RWPE1 (cell line): ENCODE data around the gene SH3RF3.

Experiments
- CTCF ChIA-PET: fragments of 350-600 bp; sonication (Branson Sonifier 250); formaldehyde crosslinking; extraction: SDS; loops from one replicate; lab custom pipeline; 2021; lab: Yijun Ruan, JAX
- POLR2A ChIA-PET: fragments of 400-600 bp; formaldehyde crosslinking; extraction: SDS; loops from one replicate; lab custom pipeline; 2020; ENCODE audit warnings: antibody characterized with exemption; ENCODE audit not compliant: low non-redundant PET; lab: Yijun Ruan, JAX
- DNase-seq: peaks from one replicate; pipeline ENCODE4 v3.0.0; 2012; ENCODE audit warnings: low spot score
- H3K27ac ChIP-seq: fragments of 450-650 bp; 2 replicates; pipeline ENCODE4 v1.5.1; 2017
- TF ChIP-seq, protein P1 (sequence below): fragments of 450-650 bp; conservative IDR thresholded peaks from 2 replicates; pipeline ENCODE4 v1.5.1; 2017; ENCODE audit warnings: low read depth, mild to moderate bottlenecking

SH3RF3 gene

GRCh38 chr2:109340381-109340780 lies 211.4 kb downstream of the SH3RF3 start:
- no peak overlapping the region for H3K27ac ChIP-seq
- TF ChIP-seq, protein P1, sequence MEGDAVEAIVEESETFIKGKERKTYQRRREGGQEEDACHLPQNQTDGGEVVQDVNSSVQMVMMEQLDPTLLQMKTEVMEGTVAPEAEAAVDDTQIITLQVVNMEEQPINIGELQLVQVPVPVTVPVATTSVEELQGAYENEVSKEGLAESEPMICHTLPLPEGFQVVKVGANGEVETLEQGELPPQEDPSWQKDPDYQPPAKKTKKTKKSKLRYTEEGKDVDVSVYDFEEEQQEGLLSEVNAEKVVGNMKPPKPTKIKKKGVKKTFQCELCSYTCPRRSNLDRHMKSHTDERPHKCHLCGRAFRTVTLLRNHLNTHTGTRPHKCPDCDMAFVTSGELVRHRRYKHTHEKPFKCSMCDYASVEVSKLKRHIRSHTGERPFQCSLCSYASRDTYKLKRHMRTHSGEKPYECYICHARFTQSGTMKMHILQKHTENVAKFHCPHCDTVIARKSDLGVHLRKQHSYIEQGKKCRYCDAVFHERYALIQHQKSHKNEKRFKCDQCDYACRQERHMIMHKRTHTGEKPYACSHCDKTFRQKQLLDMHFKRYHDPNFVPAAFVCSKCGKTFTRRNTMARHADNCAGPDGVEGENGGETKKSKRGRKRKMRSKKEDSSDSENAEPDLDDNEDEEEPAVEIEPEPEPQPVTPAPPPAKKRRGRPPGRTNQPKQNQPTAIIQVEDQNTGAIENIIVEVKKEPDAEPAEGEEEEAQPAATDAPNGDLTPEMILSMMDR, result no peak
- ChIA-PET POLR2A (no interaction called here), CTCF (interaction anchor here (0.5 kb wide), 1 partner anchor 26 kb away, joined by 6 read pairs; no protein-coding TSS in a partner anchor)
- DNase-seq, result no peak

DNA sequence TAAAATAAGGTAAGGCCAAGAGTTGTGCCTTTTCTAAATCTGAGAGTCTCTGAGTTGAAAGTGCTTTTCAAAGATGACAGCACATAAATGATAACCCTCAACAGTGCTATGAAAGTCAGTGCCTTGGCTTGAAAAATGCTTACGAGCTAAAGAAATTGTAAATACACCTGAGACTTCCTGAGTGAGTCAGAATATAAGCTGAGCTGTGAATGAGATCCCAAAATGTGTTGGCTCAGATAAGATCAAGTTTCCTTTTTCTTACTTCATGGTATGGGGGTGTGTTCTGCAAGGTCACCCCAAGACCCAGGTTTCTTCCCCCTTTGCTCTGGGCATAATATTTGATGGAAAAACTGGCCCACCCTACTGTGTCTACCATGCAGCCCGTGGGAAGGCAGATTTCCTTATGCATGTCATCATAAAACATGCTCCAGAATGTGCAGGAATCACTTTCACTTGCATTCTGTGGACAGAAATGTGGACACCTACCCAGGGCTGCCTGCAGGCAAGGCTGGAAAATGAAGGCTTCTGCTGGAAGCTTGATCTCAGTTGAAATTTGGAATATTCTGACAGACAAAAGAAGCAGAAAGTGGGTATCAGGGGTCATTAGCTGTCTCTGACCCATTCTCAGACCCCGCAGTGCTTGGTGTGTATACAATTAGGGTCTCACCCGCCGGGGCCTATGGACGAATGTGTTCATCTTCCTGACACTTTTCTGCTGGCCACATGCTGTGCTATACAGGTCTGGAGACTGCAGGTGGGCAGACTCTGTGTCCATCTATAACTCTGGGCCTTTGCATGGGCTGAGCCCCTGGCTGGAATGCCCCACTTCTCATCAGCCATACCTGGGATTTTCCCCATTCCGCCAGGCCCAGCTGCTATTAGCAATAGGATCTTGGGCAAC lies 212.6 kb downstream of the SH3RF3 start:
- peak overlapping the region; percentile 51; the same call in 1 of the 2 replicates for H3K27ac ChIP-seq
- CTCF ChIA-PET, result interaction anchor here (0.6 kb wide), 1 partner anchor 455 kb away, joined by 7 read pairs; no protein-coding TSS in a partner anchor
- TF ChIP-seq, protein P1, result no peak
- DNase-seq, result peak; percentile 26
- POLR2A ChIA-PET, result no interaction called here

GRCh38 chr2:109342256-109342850 lies 213.3 kb downstream of the SH3RF3 start:
- ChIA-PET POLR2A (no interaction called here), CTCF (no interaction called here)
- peak overlapping the region; percentile 51; the same call in 1 of the 2 replicates for H3K27ac ChIP-seq
- no peak for DNase-seq
- TF ChIP-seq, protein P1, result no peak

GRCh38 chr2:109342930-109343329 lies 213.9 kb downstream of the SH3RF3 start:
- TF ChIP-seq, protein P1, result no peak
- ChIA-PET POLR2A (no interaction called here), CTCF (no interaction called here)
- H3K27ac ChIP-seq, result no peak overlapping the region
- DNase-seq, result no peak

GRCh38 chr2:109343460-109343859 lies 214.5 kb downstream of the SH3RF3 start:
- H3K27ac ChIP-seq, result no peak overlapping the region
- CTCF ChIA-PET, result no interaction called here
- TF ChIP-seq, protein P1, result no peak
- no peak for DNase-seq
- POLR2A ChIA-PET, result no interaction called here

GRCh38 chr2:109344270-109344805 lies 215.3 kb downstream of the SH3RF3 start:
- H3K27ac ChIP-seq, result no peak overlapping the region
- TF ChIP-seq, protein P1, result no peak
- ChIA-PET POLR2A (no interaction called here), CTCF (no interaction called here)
- DNase-seq, result no peak
